ENCODE results near the gene YPEL3. TPM values are rescaled to one million over a fixed set of nuclear protein-coding genes. Genes with fewer than 3 reads are reported as not detected.

Gene YPEL3
- total and polyA plus RNA-seq, 7 donors, result 57.6 to 126 (median 106) TPM

- H3K36me3 ChIP-seq, result peaks cover 21 to 43% (median 31%) of the 10 kb centered on the region in 4 donors
- no peaks in the 10 kb centered on the region for H3K27me3 ChIP-seq
- DNase-seq, result no peak
- 86 to 89% methylated on average over 27 of the region's 27 CpGs for WGBS, 2 donors
- peaks cover 0 to 10% (median 9%) of the 10 kb centered on the region in 4 donors for H3K4me1 ChIP-seq
- no peak overlapping the region for H3K27ac ChIP-seq
- no peaks in the 10 kb centered on the region for H3K9me3 ChIP-seq
- intact Hi-C loops (cut with DNase I), result no loop called here
- TF ChIP-seq CTCF (IDR thresholded peaks at IDR 0.05) (no peak), EP300 (IDR thresholded peaks at IDR 0.05) (no peak), POLR2AphosphoS5 (IDR thresholded peaks at IDR 0.05) (no peak), POLR2A (IDR thresholded peaks at IDR 0.05) (no peak)
- H3K4me3 ChIP-seq, result no peak overlapping the region
These were observed 9.5 kb downstream of the YPEL3 start for GRCh38 chr16:30086291-30087140.

GRCh38 chr16:30085820-30086219, 10.2 kb downstream of the YPEL3 start:
- intact Hi-C loops (cut with DNase I), result no loop called here
- no peak for DNase-seq
- TF ChIP-seq POLR2AphosphoS5 (IDR thresholded peaks at IDR 0.05), result no peak
- 88 to 90% methylated on average over 6 of the region's 6 CpGs for WGBS, 2 donors
- no peaks in the 10 kb centered on the region for H3K9me3 ChIP-seq
- H3K27ac ChIP-seq, result peak overlapping the region; percentile 18 to 47 (median 38)
- no peaks in the 10 kb centered on the region for H3K27me3 ChIP-seq
- H3K36me3 ChIP-seq, result peaks cover 21 to 50% (median 38%) of the 10 kb centered on the region in 4 donors
- H3K4me1 ChIP-seq, result peaks cover 0 to 3% (median 2%) of the 10 kb centered on the region in 4 donors
- no peak overlapping the region for H3K4me3 ChIP-seq

- Histone ChIP-seq H3K27me3 (no peaks in the 10 kb centered on the region), H3K4me1 (no peaks in the 10 kb centered on the region), H3K4me3 (no peak overlapping the region), H3K9me3 (no peaks in the 10 kb centered on the region), H3K27ac (peak overlapping the region; percentile 18 to 47 (median 38)), H3K36me3 (peaks cover 21 to 56% (median 42%) of the 10 kb centered on the region in 4 donors)
- DNase-seq, result no peak
- WGBS, 2 donors, result 77 to 88% methylated on average over 3 of the region's 3 CpGs
- TF ChIP-seq EP300 (IDR thresholded peaks at IDR 0.05), result no peak
- TF ChIP-seq CTCF (IDR thresholded peaks at IDR 0.05), result no peak
- no peak for TF ChIP-seq POLR2A (IDR thresholded peaks at IDR 0.05)
- TF ChIP-seq POLR2AphosphoS5 (IDR thresholded peaks at IDR 0.05), result no peak
- intact Hi-C loops (cut with DNase I), result no loop called here
These were observed 10.8 kb downstream of the YPEL3 start for GRCh38 chr16:30085247-30085646.

GRCh38 chr16:30084816-30085159, 11.2 kb downstream of the YPEL3 start:
- H3K27ac ChIP-seq, result peak overlapping the region in 2 of 4 donors; percentile 45 to 47

More at GRCh38 chr16:30084816-30085159, 11.2 kb downstream of the YPEL3 start:
- Histone ChIP-seq H3K27me3 (no peaks in the 10 kb centered on the region), H3K4me3 (no peak overlapping the region), H3K36me3 (peaks cover 21 to 59% (median 42%) of the 10 kb centered on the region in 4 donors), H3K9me3 (no peaks in the 10 kb centered on the region), H3K4me1 (no peaks in the 10 kb centered on the region)
- 77 to 78% methylated on average over 17 of the region's 17 CpGs for WGBS, 2 donors
- TF ChIP-seq POLR2AphosphoS5 (IDR thresholded peaks at IDR 0.05) (no peak), POLR2A (IDR thresholded peaks at IDR 0.05) (no peak), CTCF (IDR thresholded peaks at IDR 0.05) (no peak), EP300 (IDR thresholded peaks at IDR 0.05) (no peak)
- intact Hi-C loops (cut with DNase I), result no loop called here
- DNase-seq, result peak; percentile 79

Data from sigmoid colon (tissue), 7 donors.